GM12872 (cell line): ENCODE data around the gene GPC2.

ENCODE experiments used
- TF ChIP-seq, protein P1 (sequence below): IDR thresholded peaks from 3 replicates; pipeline ENCODE4 v1.5.1; 2011; ENCODE audit warnings: low read depth, mild to moderate bottlenecking, low read length, moderate library complexity; ENCODE audit not compliant: insufficient read depth

Gene GPC2

DNA sequence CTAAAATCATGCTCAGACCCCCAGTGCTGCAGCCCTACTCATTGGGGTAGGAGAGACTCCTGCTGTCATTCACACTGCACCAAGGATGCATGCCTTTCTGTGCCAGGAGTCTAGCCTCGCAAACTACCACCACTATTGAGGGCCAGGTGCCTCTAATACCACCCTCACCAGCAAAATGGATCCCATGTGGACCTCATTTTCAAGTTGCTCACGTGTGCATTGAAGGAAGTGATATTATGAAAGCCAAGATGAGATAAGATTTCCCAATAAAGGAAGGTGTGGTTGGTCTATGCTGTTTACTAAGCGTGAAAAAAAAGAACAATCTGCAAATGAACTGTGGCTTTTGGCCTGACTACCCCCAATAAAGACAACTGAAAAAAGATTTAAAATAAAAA is 35.6 kb downstream of the GPC2 start:
- TF ChIP-seq, protein P1, sequence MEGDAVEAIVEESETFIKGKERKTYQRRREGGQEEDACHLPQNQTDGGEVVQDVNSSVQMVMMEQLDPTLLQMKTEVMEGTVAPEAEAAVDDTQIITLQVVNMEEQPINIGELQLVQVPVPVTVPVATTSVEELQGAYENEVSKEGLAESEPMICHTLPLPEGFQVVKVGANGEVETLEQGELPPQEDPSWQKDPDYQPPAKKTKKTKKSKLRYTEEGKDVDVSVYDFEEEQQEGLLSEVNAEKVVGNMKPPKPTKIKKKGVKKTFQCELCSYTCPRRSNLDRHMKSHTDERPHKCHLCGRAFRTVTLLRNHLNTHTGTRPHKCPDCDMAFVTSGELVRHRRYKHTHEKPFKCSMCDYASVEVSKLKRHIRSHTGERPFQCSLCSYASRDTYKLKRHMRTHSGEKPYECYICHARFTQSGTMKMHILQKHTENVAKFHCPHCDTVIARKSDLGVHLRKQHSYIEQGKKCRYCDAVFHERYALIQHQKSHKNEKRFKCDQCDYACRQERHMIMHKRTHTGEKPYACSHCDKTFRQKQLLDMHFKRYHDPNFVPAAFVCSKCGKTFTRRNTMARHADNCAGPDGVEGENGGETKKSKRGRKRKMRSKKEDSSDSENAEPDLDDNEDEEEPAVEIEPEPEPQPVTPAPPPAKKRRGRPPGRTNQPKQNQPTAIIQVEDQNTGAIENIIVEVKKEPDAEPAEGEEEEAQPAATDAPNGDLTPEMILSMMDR: no peak

DNA sequence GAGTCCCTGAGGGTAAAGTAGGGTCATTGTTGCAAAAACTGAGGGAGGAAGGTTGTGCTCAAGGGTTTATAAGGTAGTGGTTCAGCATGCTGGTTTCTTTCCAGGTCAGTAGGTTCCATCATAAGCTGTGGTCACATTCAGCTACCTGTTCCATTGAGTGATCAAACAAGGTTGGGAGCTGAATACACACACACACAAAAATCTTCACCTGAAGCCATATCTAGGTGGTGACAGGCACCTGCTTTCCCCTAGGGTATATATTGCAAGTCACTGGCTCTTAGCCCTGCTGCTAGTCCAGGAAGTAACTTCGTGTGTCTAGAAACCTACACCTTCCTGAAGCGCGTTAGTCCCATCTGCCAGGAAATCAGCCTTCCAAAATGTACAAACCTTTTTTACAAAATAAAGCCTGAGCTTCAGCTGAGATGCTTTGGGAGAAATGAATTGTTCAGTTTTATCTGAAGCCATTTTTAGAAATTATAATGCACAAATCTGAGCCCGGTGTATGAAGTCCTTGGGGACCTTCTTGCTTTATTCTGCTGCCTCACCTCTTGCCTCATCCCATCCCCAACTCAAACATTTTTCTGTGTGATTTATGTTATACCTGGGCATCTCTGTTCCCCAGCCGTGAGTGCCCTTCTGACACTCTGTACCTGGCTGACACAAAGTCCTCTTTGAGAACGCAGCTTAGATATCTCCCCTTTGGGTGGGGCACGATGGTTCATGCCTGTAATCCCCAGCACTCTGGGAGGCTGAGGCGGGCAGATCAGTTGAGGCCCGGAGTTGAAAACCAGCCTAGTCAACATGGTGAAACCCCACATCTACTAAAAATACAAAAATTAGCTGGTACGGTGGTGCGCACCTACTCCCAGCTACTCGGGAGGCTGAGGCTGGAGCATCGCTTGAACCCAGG is 39.1 kb downstream of the GPC2 start:
- TF ChIP-seq, protein P1: no peak

DNA sequence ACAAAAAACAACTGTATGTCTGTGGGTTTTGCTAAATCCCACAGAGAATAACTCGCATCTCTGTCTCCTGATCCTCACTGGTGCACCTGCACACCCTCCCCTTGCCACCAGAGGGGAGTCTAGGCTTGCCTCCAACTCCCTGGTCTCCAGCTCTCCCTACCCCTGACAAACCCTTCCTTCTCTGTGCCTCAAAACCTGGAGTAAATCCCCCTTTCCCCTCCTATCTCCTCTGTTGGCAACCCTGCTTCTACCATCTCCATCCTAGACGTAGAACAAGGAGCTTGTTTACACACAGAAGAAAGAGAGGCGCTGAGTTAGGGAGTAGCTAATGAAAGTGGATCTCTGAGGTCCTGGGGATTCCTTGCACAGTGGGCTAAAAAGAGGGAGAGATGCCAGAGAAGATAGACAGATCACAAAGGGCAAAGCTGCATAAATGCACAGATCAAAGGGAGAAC is 44.5 kb downstream of the GPC2 start:
- TF ChIP-seq, protein P1: peak; percentile 99

DNA sequence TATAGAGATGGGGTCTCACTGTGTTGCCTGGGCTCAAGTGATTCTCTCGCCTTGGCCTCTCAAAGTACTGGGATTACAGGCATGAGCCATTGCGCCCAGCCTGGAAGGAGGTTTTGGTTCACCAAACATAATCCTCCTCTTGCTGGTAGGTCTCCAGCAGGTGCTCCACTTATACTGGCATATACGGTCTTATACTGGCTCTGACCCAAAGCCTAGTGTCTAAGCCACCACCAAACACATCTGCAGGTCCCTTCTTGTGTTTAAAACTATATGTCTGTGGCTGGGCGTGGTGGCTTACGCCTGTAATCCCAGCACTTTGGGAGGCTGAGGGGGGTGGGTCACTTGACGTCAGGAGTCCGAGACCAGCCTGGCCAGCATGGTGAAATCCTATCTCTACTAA is 45.1 kb downstream of the GPC2 start:
- TF ChIP-seq, protein P1: no peak

DNA sequence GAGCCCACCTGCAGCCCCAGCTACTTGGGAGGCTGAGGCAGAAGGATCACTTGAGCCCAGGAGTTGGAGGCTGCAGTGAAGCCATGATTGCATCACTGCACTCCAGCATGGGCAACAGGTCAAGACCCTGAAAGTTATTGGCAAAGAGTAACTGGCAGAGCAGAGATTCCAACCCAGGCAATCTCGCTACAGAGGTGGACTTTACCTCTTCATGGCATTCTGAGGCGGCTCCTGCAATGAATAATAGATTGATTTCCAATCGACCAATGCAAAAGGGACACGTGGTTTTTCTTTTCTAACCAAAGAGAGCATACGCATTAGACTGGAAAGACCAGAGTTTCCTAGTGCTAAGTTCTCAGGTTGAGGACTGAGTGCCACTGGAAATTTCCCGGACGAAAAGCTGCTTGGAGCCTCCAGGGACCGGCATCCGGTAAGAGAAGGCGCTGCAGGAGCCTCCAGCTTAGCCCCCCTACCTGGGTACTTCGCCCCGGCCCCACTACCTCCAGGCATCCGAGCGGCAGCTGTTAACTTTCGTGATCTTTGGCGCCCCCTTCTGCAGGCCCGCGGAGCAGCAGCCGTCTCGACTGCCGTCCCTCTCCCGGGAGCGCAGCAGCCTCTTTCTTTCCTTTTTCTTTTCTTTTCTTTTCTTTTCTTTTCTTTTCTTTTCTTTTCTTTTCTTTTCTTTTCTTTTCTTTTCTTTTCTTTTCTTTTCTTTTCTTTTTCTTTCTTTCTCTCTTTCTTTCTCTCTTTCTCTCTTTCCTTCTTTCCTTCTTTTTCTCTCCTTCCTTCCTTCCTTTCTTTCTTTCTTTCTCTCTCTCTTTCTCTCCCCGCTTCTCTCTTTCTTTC is 46.4 kb downstream of the GPC2 start:
- TF ChIP-seq, protein P1: peak; percentile 85

DNA sequence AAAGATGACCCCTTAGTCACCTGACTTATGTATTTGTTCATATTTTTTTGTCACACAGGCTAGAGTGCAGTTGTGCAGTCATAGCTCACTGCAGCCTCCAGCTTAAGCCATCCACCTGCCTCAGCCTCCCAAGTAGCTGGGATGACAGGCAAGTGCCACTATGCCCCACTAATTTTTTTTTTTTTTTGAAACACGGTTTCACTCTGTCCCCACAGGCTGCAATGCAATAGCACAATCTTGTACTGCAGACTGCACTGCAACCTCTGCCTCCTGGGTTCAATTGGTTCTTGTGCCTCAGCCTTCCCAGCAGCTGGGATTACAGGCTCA is 48.6 kb downstream of the GPC2 start:
- TF ChIP-seq, protein P1: no peak

DNA sequence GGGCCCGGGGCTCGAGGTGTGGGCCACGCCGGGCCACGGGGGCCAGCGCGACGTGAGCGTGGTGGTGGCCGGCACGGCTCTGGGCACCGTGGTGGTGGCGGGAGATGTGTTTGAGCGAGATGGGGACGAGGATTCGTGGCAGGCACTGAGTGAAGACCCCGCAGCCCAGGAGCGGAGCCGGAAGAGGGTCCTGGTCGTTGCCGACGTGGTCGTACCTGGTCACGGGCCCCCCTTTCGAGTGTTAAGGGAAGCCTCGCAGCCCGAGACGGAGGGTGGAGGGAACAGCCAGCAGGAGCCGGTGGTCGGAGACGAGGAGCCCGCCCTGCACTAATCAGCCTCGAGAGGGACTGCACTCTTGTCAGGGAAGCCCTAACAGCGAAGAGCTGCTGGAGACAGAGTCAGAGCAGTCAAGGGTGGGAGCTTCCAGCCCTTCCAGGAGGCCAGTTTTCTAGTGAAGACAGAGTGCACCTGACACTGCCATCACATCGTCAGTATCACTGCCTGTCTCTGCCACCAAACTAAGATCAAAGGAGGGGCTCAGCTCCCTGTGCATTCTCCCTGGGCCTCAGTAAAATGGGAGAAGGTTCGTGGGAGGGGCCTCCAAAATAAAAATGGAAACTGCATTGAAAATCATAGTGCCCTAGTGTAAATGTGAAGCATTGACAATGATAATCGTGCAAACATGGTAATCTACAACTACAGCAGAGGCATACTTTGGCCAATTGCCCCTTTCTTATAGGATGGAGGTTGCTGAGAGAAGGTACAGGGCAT is 49.1 kb downstream of the GPC2 start:
- TF ChIP-seq, protein P1: no peak
